GM19238 (cell line): Measurements from ENCODE around the gene SLC4A2.

Source experiments
- DNase-seq: peaks from one replicate; pipeline ENCODE4 v3.0.0; 2011; ENCODE audit warnings: low spot score; ENCODE audit not compliant: insufficient read length

The SLC4A2 gene

DNA sequence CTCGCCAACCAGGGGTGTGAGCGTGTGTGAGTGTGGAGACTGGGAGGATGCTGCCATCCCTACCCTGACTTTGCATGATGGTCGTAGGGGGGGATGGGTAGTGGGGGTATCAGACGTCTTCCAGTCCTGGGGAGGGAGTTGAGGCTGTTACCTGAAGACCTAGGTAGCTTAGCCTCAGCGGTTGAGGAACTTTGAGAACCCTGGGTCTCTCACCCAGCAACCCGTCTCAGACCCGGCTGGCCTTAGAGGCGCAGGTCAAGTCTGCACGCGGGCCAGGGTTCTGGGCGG is 2.7 kb downstream of the SLC4A2 start:
- no peak for DNase-seq

DNA sequence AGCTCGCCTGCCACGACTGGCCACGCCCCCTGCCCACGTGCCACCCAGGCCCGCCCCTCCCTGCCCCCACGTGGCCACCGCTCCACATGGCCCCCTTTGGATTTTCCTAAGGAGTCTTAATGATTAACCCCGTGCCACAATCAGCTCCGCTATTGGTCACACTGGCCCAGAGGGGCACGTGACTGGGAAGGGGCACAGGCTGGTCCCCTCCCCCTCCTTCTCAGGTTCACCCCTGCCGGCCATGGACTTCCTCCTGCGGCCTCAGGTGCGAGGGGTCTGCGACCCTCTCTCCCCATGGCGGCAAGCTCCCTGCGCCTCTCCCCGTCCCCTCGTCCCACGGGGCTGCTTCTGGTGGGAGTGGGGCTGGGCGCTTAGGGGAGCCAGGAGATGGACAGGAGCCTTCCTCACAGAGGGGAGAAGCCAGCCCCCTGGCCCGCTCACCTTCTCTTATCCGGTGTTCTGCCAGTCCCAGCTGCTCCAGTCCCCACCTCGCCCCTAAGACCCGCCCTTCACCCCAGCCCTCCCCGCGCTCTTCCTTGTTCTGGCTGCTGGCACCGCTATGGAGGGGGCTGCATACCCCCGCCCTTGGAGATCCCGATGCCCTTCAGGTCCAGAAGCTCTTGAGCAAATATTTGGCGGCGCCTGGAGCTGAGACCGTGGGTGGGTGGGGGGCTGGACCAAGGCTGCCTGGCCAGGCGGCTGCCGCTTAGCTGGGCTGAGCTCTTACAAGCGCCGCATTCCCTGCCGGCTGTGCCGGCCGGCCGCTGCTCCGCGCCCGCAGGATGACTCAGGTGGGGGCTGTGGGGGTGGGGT is 3.2 kb downstream of the SLC4A2 start:
- no peak for DNase-seq

- DNase-seq: no peak
These were observed 3.8 kb downstream of the SLC4A2 start for GRCh38 chr7:151063212-151063561.

DNA sequence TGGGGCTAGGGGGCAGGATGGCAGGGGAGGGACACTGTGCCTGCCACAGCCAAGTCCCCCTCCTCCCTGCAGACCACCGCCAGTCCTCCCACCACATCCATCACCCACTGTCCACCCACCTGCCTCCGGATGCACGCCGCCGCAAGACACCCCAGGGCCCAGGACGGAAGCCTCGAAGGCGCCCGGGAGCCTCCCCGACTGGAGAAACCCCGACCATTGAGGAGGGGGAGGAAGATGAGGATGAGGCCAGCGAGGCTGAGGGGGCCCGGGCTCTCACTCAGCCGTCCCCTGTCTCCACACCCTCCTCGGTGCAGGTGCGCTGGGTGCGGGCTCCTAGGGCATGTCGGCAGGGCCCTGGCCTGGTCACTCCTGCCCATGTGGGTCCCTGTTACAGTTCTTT is 5.1 kb downstream of the SLC4A2 start:
- no peak for DNase-seq

DNA sequence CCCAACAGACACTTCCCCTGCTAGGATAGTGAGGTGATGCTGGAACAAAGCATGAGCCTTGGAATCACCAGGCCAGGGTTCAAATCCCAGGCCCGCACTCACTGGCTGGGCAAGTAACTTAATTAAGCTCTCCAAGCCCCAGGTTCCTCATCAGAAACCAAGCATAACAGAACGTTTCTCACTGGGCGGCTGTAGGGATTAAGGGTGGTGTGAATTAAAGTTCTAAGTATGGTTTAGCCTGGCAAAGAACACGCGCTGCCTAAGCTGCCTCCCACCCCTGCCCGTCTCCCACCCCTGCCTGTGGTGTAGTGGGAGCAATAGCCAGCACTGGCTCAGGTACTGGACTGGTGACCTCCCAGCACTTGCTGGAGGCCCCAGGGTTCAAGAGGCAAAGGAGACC is 5.6 kb downstream of the SLC4A2 start:
- no peak for DNase-seq

DNA sequence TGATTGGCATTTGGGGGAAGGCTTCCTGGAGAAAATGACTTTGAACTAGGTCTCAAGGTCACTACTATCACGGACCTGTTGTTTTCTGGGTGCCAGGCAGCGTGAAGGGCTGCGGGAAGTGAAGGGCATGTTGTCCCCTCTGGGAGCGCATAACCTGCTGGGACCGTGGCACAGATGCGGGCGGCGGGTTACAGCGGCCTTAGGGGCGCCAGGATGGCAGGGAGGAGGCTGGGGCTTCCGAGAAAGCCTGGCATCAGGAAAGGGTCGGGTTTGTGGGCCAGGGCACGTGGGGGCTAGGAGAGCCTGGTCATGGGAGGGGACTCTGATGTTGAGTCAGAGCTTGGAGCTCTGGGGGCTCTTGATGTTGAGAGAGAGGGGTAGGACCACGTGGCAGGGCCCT is 6.1 kb downstream of the SLC4A2 start:
- no peak for DNase-seq

DNA sequence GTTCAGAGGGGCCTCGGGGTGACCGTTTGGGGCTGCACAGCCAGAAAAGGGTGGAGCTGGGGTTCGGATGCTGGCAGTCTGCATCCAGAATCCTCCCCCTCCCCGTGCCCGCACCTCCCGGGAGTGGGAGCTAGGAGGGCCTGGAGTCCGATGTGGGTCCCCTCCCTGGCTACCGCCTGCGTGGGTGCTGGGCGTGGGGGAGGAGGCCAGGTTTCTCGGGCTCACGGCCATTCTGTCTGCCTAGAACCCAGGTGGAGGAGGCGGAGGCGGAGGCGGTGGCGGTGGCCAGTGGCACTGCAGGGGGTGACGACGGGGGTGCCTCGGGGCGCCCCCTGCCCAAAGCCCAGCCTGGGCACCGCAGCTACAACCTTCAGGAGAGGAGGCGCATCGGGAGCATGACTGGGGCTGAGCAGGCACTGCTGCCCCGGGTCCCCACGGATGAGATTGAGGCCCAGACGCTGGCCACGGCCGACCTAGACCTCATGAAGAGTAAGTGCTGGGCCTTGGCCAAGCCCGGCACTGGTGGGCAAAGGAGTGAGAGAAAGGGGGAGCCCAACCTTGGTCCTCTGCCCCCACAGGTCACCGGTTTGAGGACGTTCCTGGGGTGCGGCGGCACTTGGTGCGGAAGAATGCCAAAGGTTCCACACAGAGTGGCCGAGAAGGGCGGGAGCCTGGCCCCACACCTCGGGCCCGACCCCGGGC is 7.0 kb downstream of the SLC4A2 start:
- DNase-seq: no peak

DNA sequence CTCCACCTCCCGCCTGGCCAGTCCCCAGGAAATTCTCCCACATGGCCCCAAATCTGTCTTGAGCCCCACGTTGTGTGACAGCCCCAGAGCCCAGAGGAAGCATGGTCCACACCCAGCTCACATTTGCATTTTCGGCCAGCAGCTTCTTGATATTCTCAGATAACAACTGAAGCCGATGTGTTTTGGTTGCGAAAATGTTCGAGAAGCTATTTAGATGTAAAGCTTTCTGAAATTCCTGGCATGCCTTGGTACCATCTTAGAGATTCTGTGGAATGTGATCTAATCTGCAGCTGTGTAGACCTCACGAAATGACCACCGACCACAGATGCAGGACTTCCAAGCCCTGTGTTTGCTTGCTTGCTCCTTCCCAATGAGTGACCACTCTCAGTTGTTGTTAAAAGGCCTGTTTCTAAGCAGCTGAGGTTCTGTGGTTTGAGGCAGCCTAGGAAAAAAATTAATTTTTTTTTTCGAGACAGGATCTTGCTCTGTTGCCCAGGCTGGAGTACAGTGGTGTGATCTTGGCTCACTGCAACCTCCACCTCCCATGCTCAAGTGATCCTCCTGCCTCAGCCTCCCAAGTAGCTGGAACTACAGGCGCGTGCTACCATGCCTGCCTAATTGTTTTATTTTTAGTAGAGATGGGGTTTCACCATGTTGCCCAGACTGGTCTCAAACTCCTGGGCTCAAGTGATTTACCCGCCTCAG is 8.8 kb downstream of the SLC4A2 start:
- no peak for DNase-seq

DNA sequence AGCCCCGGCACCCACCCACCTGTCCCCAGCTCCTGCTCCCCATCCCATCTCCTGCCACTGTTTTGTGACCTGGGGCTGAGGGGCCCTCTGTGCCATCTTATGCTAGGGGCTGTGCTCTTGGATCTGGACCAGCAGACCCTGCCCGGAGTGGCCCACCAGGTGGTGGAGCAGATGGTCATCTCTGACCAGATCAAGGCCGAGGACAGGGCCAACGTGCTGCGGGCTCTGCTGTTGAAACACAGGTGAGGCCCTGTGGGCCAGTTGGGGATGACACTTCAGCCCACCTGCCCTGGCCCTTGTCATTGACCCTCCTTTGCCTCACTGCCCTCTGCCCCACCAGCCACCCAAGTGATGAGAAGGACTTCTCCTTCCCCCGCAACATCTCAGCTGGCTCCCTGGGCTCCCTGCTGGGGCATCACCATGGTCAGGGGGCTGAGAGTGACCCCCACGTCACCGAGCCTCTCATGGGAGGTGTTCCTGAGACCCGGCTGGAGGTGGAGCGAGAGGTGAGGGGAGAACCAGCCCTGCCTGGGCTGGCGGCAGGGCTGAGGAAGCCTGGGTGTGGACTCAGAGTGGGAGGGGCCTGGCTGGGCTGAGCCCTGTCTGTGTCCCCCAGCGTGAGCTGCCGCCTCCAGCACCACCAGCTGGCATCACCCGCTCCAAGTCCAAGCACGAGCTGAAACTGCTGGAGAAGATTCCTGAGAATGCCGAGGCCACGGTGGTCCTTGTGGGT is 10.6 kb downstream of the SLC4A2 start:
- DNase-seq: no peak

DNA sequence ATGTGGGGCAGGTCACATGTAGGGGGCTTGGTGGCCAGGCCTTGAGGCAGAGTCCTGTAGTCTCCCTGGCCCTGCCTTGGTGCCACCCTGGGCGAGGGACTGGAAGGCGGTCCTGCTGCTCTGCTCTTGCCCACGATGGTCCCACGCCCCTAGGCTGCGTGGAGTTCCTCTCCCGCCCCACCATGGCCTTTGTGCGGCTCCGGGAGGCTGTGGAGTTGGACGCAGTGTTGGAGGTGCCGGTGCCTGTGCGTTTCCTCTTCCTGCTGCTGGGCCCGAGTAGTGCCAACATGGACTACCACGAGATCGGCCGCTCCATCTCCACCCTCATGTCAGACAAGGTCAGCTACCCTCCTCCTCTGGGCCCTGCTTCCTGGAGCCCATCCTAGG is 11.2 kb downstream of the SLC4A2 start:
- DNase-seq: no peak

DNA sequence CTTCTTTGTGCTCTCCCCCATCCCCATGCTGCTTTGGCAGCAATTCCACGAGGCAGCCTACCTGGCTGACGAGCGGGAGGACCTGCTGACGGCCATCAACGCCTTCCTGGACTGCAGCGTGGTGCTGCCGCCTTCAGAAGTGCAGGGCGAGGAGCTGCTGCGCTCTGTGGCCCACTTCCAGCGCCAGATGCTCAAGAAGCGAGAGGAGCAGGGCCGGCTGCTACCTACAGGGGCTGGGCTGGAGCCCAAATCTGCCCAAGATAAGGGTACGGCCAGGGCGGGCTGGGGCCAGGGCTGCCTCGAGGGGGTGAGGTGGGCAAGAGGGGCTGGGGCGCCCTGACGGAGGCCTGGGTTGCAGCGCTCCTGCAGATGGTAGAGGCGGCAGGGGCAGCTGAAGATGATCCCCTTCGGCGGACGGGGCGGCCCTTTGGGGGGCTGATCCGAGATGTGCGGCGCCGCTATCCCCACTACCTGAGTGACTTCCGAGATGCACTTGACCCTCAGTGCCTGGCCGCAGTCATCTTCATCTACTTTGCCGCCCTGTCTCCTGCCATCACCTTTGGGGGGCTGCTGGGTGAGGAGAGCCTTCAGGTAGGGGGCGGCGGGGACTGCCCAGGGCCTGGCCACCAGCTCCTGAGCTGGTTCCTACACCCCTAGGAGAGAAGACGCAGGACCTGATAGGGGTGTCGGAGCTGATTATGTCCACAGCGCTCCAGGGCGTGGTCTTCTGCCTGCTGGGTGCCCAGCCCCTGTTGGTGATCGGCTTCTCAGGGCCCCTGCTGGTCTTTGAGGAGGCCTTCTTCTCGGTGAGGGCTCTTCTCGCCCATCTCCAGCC is 11.9 kb downstream of the SLC4A2 start:
- DNase-seq: no peak

DNA sequence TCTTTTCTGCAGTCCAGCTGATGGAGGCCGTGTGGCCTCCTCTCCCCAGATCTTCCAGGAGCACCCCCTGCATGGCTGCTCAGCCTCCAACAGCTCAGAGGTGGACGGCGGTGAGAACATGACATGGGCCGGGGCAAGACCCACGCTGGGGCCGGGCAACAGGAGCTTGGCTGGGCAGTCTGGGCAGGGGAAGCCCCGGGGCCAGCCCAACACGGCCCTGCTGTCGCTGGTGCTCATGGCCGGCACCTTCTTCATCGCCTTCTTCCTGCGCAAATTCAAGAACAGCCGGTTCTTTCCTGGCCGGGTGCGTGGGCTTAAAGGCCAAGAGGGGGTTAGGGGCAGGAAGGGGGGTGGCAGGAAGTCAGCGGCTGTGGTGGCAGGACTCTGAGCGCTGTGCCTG is 14.6 kb downstream of the SLC4A2 start:
- no peak for DNase-seq

- DNase-seq: no peak
These were observed 15.7 kb downstream of the SLC4A2 start for GRCh38 chr7:151074817-151075661.

- no peak for DNase-seq
These were observed 16.2 kb downstream of the SLC4A2 start for GRCh38 chr7:151075662-151075971.

- DNase-seq: no peak
These were observed 16.6 kb downstream of the SLC4A2 start for GRCh38 chr7:151075978-151076426.

DNA sequence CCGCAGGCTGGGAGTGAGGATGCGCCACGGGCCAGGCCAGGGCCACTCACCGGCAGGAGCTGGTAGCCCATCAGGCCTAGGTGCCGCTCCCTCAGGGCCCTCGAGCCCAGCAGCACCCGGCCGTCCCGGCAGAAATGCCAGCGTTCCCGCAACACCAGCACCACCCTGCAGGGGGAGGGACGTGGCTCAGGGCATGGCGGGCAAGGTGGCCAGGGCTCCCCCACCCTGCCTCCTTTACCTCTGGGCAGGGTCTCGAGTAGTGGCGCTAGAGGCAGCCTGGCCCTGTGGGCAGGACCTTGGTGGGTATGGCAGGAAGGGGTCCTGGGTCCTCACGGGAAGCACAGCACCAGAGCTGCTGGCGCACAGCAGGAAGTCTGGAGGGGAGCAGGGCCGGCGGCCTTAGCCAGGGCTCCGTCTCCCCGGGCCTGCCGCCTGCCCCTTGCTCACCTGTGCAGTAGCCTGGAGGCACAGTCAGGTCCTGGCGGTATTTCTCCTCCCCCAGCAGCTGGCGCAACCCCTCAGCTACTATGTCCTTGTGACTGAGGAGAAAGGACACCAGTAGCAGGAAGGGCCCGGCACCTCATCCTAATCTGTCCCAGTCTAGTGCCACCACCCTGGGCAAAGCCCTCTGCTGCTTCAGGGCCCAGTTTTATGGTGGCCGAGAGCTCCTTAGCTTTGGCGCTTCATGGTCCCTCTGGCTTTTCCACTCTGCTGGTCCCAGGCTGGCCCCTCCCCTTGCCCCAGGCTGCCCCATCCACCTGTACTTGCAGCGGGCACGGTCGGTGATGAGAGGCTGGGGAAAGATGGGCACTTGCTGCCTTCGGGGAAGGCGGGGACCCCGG is 17.7 kb downstream of the SLC4A2 start:
- DNase-seq: no peak

DNA sequence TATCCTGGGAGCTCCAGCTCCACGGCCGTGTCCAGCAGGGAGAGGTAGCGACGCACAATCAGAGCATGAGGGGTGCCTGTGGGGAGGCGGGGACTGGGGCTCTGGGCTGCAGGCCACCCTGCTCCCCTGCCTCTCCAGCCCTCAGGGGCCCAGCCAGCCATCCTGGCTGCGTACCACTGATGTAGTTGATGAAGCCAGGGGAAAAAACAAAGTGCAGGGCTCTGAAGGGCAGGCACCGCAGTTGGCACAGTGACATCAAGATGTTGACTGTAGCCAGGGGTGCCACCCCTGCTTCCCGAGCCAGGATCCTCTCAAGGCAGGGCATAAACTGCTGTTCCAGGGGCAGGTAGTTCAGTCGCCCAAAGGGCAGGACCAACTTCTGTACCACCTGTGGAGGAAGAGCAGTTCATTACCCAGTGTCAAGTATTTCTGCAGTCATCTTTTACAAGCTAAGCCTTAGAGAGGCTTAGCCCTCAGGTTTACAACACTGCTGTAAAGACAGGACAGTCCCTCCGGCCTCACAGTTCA is 18.4 kb downstream of the SLC4A2 start:
- no peak for DNase-seq

DNA sequence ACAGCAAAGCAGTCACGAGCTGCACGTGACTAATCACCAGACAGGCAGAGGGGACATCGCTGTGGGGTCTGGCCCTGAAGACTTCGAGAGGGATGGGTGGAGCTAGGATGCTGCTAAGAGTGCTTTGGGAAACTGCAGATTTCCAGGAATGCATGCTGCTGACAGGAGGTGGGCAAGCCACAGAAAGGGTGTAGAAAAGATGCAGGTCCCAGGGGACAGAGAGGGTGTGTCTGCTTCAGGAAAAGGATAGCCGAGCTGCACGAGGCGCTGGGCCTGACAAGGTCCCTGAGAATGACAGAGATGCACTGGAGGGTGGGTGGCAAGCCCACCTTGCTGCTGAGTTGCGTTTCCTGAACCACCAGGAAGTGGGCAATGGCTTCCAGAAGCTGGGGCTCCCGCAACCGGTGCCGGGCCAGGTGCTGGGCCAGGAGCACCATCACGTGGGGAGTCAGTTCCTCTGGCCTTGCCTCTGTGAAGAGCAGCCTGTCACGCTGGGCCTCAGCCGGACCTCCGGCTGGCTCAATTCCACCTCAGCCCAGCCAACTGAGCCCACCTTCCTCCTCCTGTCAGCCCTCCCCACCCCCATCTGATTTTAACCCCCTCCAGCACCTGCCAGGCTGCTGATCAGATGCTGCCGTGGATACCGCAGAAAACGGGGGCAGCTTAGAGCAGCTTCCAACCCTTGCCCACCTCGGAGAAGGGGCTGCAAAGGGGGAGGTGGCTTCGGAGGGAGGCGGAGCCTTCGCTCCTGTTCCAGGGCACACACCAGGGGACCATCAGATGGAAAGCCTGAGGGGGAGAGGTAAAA is 19.0 kb downstream of the SLC4A2 start:
- DNase-seq: no peak
